Tibial nerve (tissue), 4 donors: Measurements from ENCODE around the gene LSM11. TPM values are rescaled to one million over a fixed set of nuclear protein-coding genes. Genes with fewer than 3 reads are reported as not detected.

ENCODE experiments used
- DNase-seq, 2 donors: peaks; one replicate each; pipeline ENCODE4 v3.0.0-alpha.2; 2019; ENCODE audit warnings: low spot score in 2 of 2
- H3K27ac ChIP-seq, 4 donors: fragments of 200-600 bp; sonication (generic) in 3 of 4; one replicate each; pipeline ENCODE4 v1.5.1; 2017 to 2019; ENCODE audit warnings: mild to moderate bottlenecking in 1 of 4
- H3K27me3 ChIP-seq, 2 donors: fragments of 200-600 bp; sonication (generic) in 1 of 2; one replicate each; pipeline versions ENCODE4 v1.5.1 to v1.6.0; 2017 to 2019
- H3K36me3 ChIP-seq, 3 donors: fragments of 200-600 bp; sonication (generic); one replicate each; pipeline ENCODE4 v1.5.1; 2018 to 2019
- H3K4me1 ChIP-seq, 4 donors: fragments of 200-600 bp; sonication (generic) in 3 of 4; one replicate each; pipeline ENCODE4 v1.5.1; 2017 to 2019
- H3K4me3 ChIP-seq, 4 donors: fragments of 200-600 bp; sonication (generic) in 3 of 4; one replicate each; pipeline ENCODE4 v1.5.1; 2017 to 2019; ENCODE audit warnings: mild to moderate bottlenecking in 1 of 4, moderate library complexity in 1 of 4
- H3K9me3 ChIP-seq, 4 donors: fragments of 200-600 bp; sonication (generic) in 3 of 4; one replicate each; pipeline ENCODE4 v1.5.1; 2017 to 2019
- EP300 ChIP-seq, 2 donors: sonication (generic); formaldehyde crosslinking; IDR thresholded peaks; one replicate each; pipeline ENCODE4 v1.6.1; 2017; ENCODE audit warnings: antibody characterized with exemption in 2 of 2, mild to moderate bottlenecking in 1 of 2
- POLR2A ChIP-seq, 2 donors: fragments of 450-650 bp; IDR thresholded peaks; one replicate each; pipeline ENCODE4 v1.6.1; 2017; ENCODE audit warnings: antibody characterized with exemption in 2 of 2, mild to moderate bottlenecking in 2 of 2, moderate library complexity in 2 of 2
- WGBS, 2 donors: methylation state at CpG; one replicate each; pipeline ENCODE4 v1.1.5; 2018; 5-methylcytosine and 5-hydroxymethylcytosine counted together
- total RNA-seq, 4 donors: library from RNA; depleted of rRNA; stranded (reverse); fragments of >200 nt; gene quantifications; one replicate each; pipeline ENCODE4 v1.1.0, GENCODE V29; 2016
- TF ChIP-seq, protein P1 (sequence below), 5 experiments: fragments of 200-600 bp in 3 of 5; fragments of 450-650 bp in 2 of 5; sonication (generic) in 3 of 5; IDR thresholded peaks; one replicate each; pipeline ENCODE4 v1.5.1; 2016 to 2019; ENCODE audit warnings: antibody characterized with exemption in 5 of 5, mild to moderate bottlenecking in 3 of 5, moderate library complexity in 2 of 5

LSM11 gene
- total RNA-seq, 4 donors from 2014 or later, result 2.1 to 4.2 (median 3.6) TPM

DNA sequence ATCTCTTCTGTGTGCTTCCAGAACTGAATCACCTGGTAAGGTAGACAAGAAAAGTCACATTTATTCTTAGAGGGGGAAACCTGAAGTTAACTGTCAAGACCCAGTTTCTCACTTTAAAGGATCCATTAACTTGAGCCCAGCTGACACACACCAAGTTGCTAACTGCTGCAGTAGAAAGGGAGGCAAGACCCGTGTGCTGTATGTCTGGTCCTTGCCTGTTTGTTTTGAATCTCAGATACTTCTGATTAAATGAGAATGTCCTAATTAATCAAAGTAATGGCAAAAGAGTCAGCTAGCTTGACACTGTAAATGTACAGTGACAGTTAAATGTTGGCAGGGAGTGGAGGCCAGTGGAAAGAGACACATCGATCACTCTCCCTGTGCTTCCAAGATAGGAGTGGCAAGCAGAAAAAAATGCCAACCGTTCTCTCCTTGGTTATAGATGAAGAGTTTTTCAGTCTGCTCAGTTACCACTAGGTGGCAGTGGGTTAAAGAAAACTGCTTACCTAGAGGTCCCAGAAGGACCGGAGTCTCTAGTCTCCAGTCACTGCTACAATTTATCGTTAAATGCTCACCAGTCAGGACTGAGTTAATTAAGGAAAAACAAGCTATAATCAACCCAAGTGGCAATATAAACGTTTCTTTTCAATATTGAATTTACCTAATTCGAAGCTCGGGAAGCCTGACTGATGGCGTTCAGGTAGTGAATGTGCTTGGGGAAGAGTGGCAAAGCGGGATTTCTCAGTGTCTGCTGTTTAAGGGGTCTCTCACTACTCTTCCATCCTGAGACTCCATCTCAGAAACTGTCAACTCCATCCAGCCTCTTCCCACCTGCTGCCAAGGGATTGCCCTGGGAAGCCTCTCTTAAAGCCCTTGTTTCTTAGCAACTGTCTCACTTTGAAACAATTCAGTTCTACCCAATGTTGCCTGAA is 18.4 kb downstream of the LSM11 start:
- Histone ChIP-seq H3K36me3 (peaks cover 0 to 30% (median 0%) of the 10 kb centered on the region in 3 donors), H3K4me3 (no peak overlapping the region), H3K27me3 (no peaks in the 10 kb centered on the region), H3K4me1 (peaks cover 0 to 7% (median 0%) of the 10 kb centered on the region in 4 donors), H3K27ac (no peak overlapping the region), H3K9me3 (no peaks in the 10 kb centered on the region)
- TF ChIP-seq, protein P1, sequence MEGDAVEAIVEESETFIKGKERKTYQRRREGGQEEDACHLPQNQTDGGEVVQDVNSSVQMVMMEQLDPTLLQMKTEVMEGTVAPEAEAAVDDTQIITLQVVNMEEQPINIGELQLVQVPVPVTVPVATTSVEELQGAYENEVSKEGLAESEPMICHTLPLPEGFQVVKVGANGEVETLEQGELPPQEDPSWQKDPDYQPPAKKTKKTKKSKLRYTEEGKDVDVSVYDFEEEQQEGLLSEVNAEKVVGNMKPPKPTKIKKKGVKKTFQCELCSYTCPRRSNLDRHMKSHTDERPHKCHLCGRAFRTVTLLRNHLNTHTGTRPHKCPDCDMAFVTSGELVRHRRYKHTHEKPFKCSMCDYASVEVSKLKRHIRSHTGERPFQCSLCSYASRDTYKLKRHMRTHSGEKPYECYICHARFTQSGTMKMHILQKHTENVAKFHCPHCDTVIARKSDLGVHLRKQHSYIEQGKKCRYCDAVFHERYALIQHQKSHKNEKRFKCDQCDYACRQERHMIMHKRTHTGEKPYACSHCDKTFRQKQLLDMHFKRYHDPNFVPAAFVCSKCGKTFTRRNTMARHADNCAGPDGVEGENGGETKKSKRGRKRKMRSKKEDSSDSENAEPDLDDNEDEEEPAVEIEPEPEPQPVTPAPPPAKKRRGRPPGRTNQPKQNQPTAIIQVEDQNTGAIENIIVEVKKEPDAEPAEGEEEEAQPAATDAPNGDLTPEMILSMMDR (IDR thresholded peaks at IDR 0.05), result peak; percentile 57 to 76 (median 69)
- TF ChIP-seq POLR2A (IDR thresholded peaks at IDR 0.05), result no peak
- TF ChIP-seq EP300 (IDR thresholded peaks at IDR 0.05), result no peak
- 37 to 40% methylated on average over 10 of the region's 10 CpGs for WGBS, 2 donors
- no peak for DNase-seq

GRCh38 chr5:157764531-157764930 is 21.0 kb downstream of the LSM11 start:
- WGBS, 2 donors, result 75 to 85% methylated on average over 6 of the region's 6 CpGs
- no peak overlapping the region for H3K4me3 ChIP-seq
- H3K27ac ChIP-seq, result no peak overlapping the region
- DNase-seq, result no peak
- TF ChIP-seq, protein P1 (IDR thresholded peaks at IDR 0.05), result no peak
- TF ChIP-seq EP300 (IDR thresholded peaks at IDR 0.05) (no peak), POLR2A (IDR thresholded peaks at IDR 0.05) (no peak)
- H3K27me3 ChIP-seq, result no peaks in the 10 kb centered on the region
- H3K4me1 ChIP-seq, result peaks cover 0 to 13% (median 0%) of the 10 kb centered on the region in 4 donors
- H3K36me3 ChIP-seq, result peaks cover 0 to 8% (median 0%) of the 10 kb centered on the region in 3 donors
- no peaks in the 10 kb centered on the region for H3K9me3 ChIP-seq

DNA sequence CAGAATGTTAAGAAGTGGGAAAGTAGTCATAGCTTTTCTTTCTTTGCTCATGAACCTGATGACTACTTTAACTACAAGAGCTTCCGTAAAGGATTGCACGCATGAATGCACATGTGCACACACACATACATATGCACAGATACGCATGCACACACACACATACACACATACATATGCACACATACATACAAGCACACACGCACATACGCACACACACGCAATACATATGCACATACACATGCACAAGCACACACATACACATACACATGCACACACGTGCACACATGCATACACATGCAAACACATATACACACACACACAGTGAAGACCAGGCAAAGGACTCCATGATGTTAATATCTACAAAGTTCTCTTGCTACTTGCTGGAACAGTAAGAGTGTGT is 22.9 kb downstream of the LSM11 start:
- no peak overlapping the region for H3K4me3 ChIP-seq
- H3K4me1 ChIP-seq, result peaks cover 0 to 13% (median 0%) of the 10 kb centered on the region in 4 donors
- H3K27ac ChIP-seq, result no peak overlapping the region
- H3K27me3 ChIP-seq, result no peaks in the 10 kb centered on the region
- peaks cover 0 to 6% (median 0%) of the 10 kb centered on the region in 4 donors for H3K9me3 ChIP-seq
- DNase-seq, result no peak
- TF ChIP-seq EP300 (IDR thresholded peaks at IDR 0.05) (no peak), POLR2A (IDR thresholded peaks at IDR 0.05) (no peak)
- TF ChIP-seq, protein P1 (IDR thresholded peaks at IDR 0.05), result no peak
- no peaks in the 10 kb centered on the region for H3K36me3 ChIP-seq
- WGBS, 2 donors, result 93 to 97% methylated on average over 7 of the region's 7 CpGs

GRCh38 chr5:157766902-157767301 is 23.4 kb downstream of the LSM11 start:
- no peak overlapping the region for H3K4me3 ChIP-seq
- DNase-seq, result no peak
- H3K27ac ChIP-seq, result no peak overlapping the region
- H3K9me3 ChIP-seq, result peaks cover 0 to 6% (median 0%) of the 10 kb centered on the region in 4 donors
- no peak for TF ChIP-seq EP300 (IDR thresholded peaks at IDR 0.05)
- TF ChIP-seq, protein P1 (IDR thresholded peaks at IDR 0.05), result no peak
- TF ChIP-seq POLR2A (IDR thresholded peaks at IDR 0.05), result no peak
- 65 to 75% methylated on average over 1 of the region's 1 CpG for WGBS, 2 donors
- H3K36me3 ChIP-seq, result no peaks in the 10 kb centered on the region
- H3K27me3 ChIP-seq, result no peaks in the 10 kb centered on the region
- peaks cover 0 to 10% (median 0%) of the 10 kb centered on the region in 4 donors for H3K4me1 ChIP-seq

DNA sequence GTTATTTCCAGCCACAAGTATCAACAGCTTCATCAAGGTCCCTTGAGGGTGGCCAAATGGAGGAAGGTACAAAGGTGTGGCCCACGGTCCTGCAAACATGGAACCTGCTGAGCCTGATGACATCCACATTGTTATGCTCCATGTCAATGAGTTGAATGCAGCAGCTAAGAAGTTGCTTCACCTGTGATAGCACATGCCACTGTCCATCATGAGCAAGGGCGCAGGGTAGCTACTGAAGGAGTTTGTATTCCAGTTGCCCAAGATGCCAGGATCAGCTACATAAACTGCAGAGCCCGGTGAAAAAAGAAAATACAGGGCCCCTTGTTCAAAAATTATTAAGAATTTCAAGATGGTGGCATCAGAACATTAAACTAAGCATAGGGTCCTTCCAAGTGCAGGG is 24.2 kb downstream of the LSM11 start:
- DNase-seq, result no peak
- H3K4me1 ChIP-seq, result peaks cover 0 to 6% (median 0%) of the 10 kb centered on the region in 4 donors
- no peaks in the 10 kb centered on the region for H3K36me3 ChIP-seq
- TF ChIP-seq, protein P1 (IDR thresholded peaks at IDR 0.05), result no peak
- no peak for TF ChIP-seq POLR2A (IDR thresholded peaks at IDR 0.05)
- no peak for TF ChIP-seq EP300 (IDR thresholded peaks at IDR 0.05)
- no peaks in the 10 kb centered on the region for H3K27me3 ChIP-seq
- H3K9me3 ChIP-seq, result peaks cover 0 to 6% (median 0%) of the 10 kb centered on the region in 4 donors
- 73 to 79% methylated on average over 3 of the region's 3 CpGs for WGBS, 2 donors
- peak overlapping the region in 1 of 4 donors; percentile 33 for H3K27ac ChIP-seq
- H3K4me3 ChIP-seq, result no peak overlapping the region
